ENCODE measurements around the gene OR2H1. TPM values are rescaled to one million over a fixed set of nuclear protein-coding genes. Genes with fewer than 3 reads are reported as not detected.

Gene OR2H1
- total RNA-seq, 2 experiments from 2014 or later, result not detected

DNA sequence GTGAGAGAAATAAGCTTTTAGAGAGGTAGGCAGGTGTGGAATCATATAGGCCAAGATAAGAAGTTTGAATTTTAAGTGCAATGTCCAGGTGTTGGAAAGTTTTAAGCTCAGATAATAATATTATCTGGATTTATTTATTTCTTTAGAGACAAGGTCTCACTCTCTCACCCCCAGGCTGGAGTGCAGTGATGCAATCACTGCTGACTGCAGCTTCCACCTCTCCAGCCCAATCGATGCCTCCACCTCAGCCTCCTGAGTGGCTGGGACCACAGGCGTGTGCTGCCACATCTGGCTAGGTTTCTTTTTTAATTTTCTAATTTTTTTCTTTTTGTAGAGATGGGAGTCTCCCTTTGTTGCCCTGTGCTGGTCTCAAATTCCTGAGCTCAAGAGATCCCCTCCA is 36.3 kb downstream of the OR2H1 start:
- no peak overlapping the region for H3K4me3 ChIP-seq (ENCODE audit: low read length)
- no peak for ATAC-seq (ENCODE audit: poor library complexity)
- ChIA-PET CTCF (no interaction called here), POLR2A (no interaction called here)
- H3K4me3 Mint-ChIP-seq, result no peak overlapping the region
- no peaks in the 10 kb centered on the region for H3K9me3 Mint-ChIP-seq
- no peak overlapping the region for H3K27ac ChIP-seq (ENCODE audit: low read depth in 1 of 2, low read length in 2 of 2)
- H3K27ac Mint-ChIP-seq, result no peak overlapping the region
- no peaks in the 10 kb centered on the region for H3K4me1 Mint-ChIP-seq (ENCODE audit: low read depth)
- peaks cover 31% of the 10 kb centered on the region for H3K27me3 Mint-ChIP-seq
- intact Hi-C loops (cut with DNase I, micrococcal nuclease), result no loop called here
- no peaks in the 10 kb centered on the region for H3K4me1 ChIP-seq (ENCODE audit: insufficient read depth, low read length)
- no peaks in the 10 kb centered on the region for H3K9me3 ChIP-seq (ENCODE audit: control insufficient read depth in 1 of 2, insufficient read depth in 1 of 2, low read length in 2 of 2)
- TF ChIP-seq, protein P1, sequence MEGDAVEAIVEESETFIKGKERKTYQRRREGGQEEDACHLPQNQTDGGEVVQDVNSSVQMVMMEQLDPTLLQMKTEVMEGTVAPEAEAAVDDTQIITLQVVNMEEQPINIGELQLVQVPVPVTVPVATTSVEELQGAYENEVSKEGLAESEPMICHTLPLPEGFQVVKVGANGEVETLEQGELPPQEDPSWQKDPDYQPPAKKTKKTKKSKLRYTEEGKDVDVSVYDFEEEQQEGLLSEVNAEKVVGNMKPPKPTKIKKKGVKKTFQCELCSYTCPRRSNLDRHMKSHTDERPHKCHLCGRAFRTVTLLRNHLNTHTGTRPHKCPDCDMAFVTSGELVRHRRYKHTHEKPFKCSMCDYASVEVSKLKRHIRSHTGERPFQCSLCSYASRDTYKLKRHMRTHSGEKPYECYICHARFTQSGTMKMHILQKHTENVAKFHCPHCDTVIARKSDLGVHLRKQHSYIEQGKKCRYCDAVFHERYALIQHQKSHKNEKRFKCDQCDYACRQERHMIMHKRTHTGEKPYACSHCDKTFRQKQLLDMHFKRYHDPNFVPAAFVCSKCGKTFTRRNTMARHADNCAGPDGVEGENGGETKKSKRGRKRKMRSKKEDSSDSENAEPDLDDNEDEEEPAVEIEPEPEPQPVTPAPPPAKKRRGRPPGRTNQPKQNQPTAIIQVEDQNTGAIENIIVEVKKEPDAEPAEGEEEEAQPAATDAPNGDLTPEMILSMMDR (IDR thresholded peaks at IDR 0.05), result no peak
- H3K36me3 Mint-ChIP-seq (ENCODE audit: low read depth), result no peaks in the 10 kb centered on the region
- peaks cover 10 to 13% of the 10 kb centered on the region in 2 experiments for H3K27me3 ChIP-seq (ENCODE audit: control insufficient read depth in 1 of 2, insufficient read depth in 2 of 2, low read length in 2 of 2)
- H3K36me3 ChIP-seq (ENCODE audit: insufficient read depth, low read length), result no peaks in the 10 kb centered on the region
- DNase-seq, result no peak

- no peaks in the 10 kb centered on the region for H3K36me3 ChIP-seq (ENCODE audit: insufficient read depth, low read length)
- peaks cover 11 to 19% of the 10 kb centered on the region in 2 experiments for H3K27me3 ChIP-seq (ENCODE audit: control insufficient read depth in 1 of 2, insufficient read depth in 2 of 2, low read length in 2 of 2)
- no peak overlapping the region for H3K27ac ChIP-seq (ENCODE audit: low read depth in 1 of 2, low read length in 2 of 2)
- Mint-ChIP-seq H3K9me3 (no peaks in the 10 kb centered on the region), H3K36me3 (ENCODE audit: low read depth) (no peaks in the 10 kb centered on the region), H3K4me3 (no peak overlapping the region), H3K27ac (no peak overlapping the region), H3K4me1 (ENCODE audit: low read depth) (no peaks in the 10 kb centered on the region), H3K27me3 (peaks cover 39% of the 10 kb centered on the region)
- ATAC-seq (ENCODE audit: poor library complexity), result no peak
- POLR2A ChIA-PET, result no interaction called here
- no peaks in the 10 kb centered on the region for H3K9me3 ChIP-seq (ENCODE audit: control insufficient read depth in 1 of 2, insufficient read depth in 1 of 2, low read length in 2 of 2)
- TF ChIP-seq, protein P1 (IDR thresholded peaks at IDR 0.05), result no peak
- intact Hi-C loops (cut with DNase I, micrococcal nuclease), result no loop called here
- CTCF ChIA-PET, result no interaction called here
- H3K4me3 ChIP-seq (ENCODE audit: low read length), result no peak overlapping the region
- H3K4me1 ChIP-seq (ENCODE audit: insufficient read depth, low read length), result no peaks in the 10 kb centered on the region
- DNase-seq, result no peak
Observed at GRCh38 chr6:29494131-29494530, 37.2 kb downstream of the OR2H1 start.

GRCh38 chr6:29495571-29495970 is 38.6 kb downstream of the OR2H1 start:
- H3K36me3 ChIP-seq (ENCODE audit: insufficient read depth, low read length), result no peaks in the 10 kb centered on the region
- ATAC-seq (ENCODE audit: poor library complexity), result no peak
- no peaks in the 10 kb centered on the region for H3K4me1 ChIP-seq (ENCODE audit: insufficient read depth, low read length)
- Mint-ChIP-seq H3K27me3 (peaks cover 38% of the 10 kb centered on the region), H3K4me3 (no peak overlapping the region), H3K9me3 (no peaks in the 10 kb centered on the region), H3K36me3 (ENCODE audit: low read depth) (no peaks in the 10 kb centered on the region), H3K4me1 (ENCODE audit: low read depth) (no peaks in the 10 kb centered on the region), H3K27ac (no peak overlapping the region)
- H3K27ac ChIP-seq (ENCODE audit: low read depth in 1 of 2, low read length in 2 of 2), result no peak overlapping the region
- peaks cover 14 to 23% of the 10 kb centered on the region in 2 experiments for H3K27me3 ChIP-seq (ENCODE audit: control insufficient read depth in 1 of 2, insufficient read depth in 2 of 2, low read length in 2 of 2)
- POLR2A ChIA-PET, result no interaction called here
- TF ChIP-seq, protein P1 (IDR thresholded peaks at IDR 0.05), result no peak
- H3K4me3 ChIP-seq (ENCODE audit: low read length), result no peak overlapping the region
- DNase-seq, result no peak
- intact Hi-C loops (cut with DNase I, micrococcal nuclease), result no loop called here
- peaks cover 0 to 2% of the 10 kb centered on the region in 2 experiments for H3K9me3 ChIP-seq (ENCODE audit: control insufficient read depth in 1 of 2, insufficient read depth in 1 of 2, low read length in 2 of 2)
- CTCF ChIA-PET, result no interaction called here

All from CD4-positive, alpha-beta T cell (primary cell).